Effector CD8-positive, alpha-beta T cell (primary cell): ENCODE data around the gene PCDH1.
"Not testable (repeated sequence)": the region's sequence is repeated elsewhere in the genome, so short reads cannot be mapped to it uniquely, and the experiment has no call there.

Experiments used
- DNase-seq: peaks from one replicate; lab custom pipeline; 2025; lab: John Stamatoyannopoulos, UW

PCDH1 gene

GRCh38 chr5:141834331-141834730, 43.9 kb downstream of the PCDH1 start:
- no peak for DNase-seq

- no peak for DNase-seq
Measured at GRCh38 chr5:141832131-141832530, 46.1 kb downstream of the PCDH1 start.

GRCh38 chr5:141828162-141828561, 50.0 kb downstream of the PCDH1 start:
- no peak for DNase-seq

GRCh38 chr5:141826674-141827073, 51.5 kb downstream of the PCDH1 start:
- no peak for DNase-seq

GRCh38 chr5:141825791-141826560, 52.2 kb downstream of the PCDH1 start:
- DNase-seq, result no peak

- no peak for DNase-seq
Measured at GRCh38 chr5:141825241-141825671, 53.0 kb downstream of the PCDH1 start.

- DNase-seq, result no peak
Measured at GRCh38 chr5:141824717-141825116, 53.5 kb downstream of the PCDH1 start.

GRCh38 chr5:141823056-141823455, 55.2 kb downstream of the PCDH1 start:
- DNase-seq, result no peak

GRCh38 chr5:141822144-141822543, 56.1 kb downstream of the PCDH1 start:
- no peak for DNase-seq

- DNase-seq, result no peak
Measured at GRCh38 chr5:141821430-141821925, 56.7 kb downstream of the PCDH1 start.

- DNase-seq, result not testable (repeated sequence)
Measured at GRCh38 chr5:141820686-141821085, 57.5 kb downstream of the PCDH1 start.

GRCh38 chr5:141817631-141818030, 60.6 kb downstream of the PCDH1 start:
- no peak for DNase-seq

GRCh38 chr5:141816598-141817399, 61.4 kb downstream of the PCDH1 start:
- DNase-seq, result no peak

GRCh38 chr5:141815796-141816180, 62.4 kb downstream of the PCDH1 start:
- no peak for DNase-seq

- no peak for DNase-seq
Measured at GRCh38 chr5:141815051-141815795, 63.0 kb downstream of the PCDH1 start.

GRCh38 chr5:141814064-141814964, 63.9 kb downstream of the PCDH1 start:
- no peak for DNase-seq

- no peak for DNase-seq
Measured at GRCh38 chr5:141812512-141812911, 65.7 kb downstream of the PCDH1 start.

GRCh38 chr5:141811287-141812155, 66.7 kb downstream of the PCDH1 start:
- no peak for DNase-seq

GRCh38 chr5:141810702-141811101, 67.5 kb downstream of the PCDH1 start:
- DNase-seq, result no peak
